A172 (cell line): ENCODE results near the gene SEMG2. TPM values are rescaled to one million over a fixed set of nuclear protein-coding genes. Genes with fewer than 3 reads are reported as not detected.

Source experiments
- DNase-seq: peaks from one replicate; pipeline ENCODE4 v3.0.0-alpha.2; 2015; ENCODE audit warnings: low spot score
- total RNA-seq: library from RNA; depleted of rRNA; stranded (reverse); fragments of >200 nt; shearing (Covaris generic); gene quantifications from 2 replicates; pipeline ENCODE4 v1.2.3, GENCODE V29; 2014; rRNA removed

The SEMG2 gene
- total RNA-seq: not detected in 2 replicates

- DNase-seq: no peak
Measured at GRCh38 chr20:45221076-45221475, at the start of gene SEMG2. SEMG2 (plus strand) TSS chr20:45221373; CDS start chr20:45221390, 17 bp downstream.

GRCh38 chr20:45173522-45173921 lies 47.7 kb upstream of the SEMG2 start:
- no peak for DNase-seq

GRCh38 chr20:45174434-45175364 lies 46.5 kb upstream of the SEMG2 start, which contains the start of gene PI3:
PI3 (plus strand) TSS chr20:45174902; CDS start chr20:45174923, 21 bp downstream.
- DNase-seq: peak; percentile 76

- DNase-seq: no peak
Measured at GRCh38 chr20:45176526-45177267, 44.5 kb upstream of the SEMG2 start.

- DNase-seq: no peak
Measured at GRCh38 chr20:45179166-45179565, 42.0 kb upstream of the SEMG2 start.

- peak; percentile 62 for DNase-seq
Measured at GRCh38 chr20:45181639-45182038, 39.5 kb upstream of the SEMG2 start.

GRCh38 chr20:45183084-45183483 lies 38.1 kb upstream of the SEMG2 start:
- no peak for DNase-seq

GRCh38 chr20:45187693-45188092 lies 33.5 kb upstream of the SEMG2 start:
- DNase-seq: no peak

- DNase-seq: no peak
Measured at GRCh38 chr20:45189067-45189609, 32.0 kb upstream of the SEMG2 start.

GRCh38 chr20:45189861-45190260 lies 31.3 kb upstream of the SEMG2 start:
- DNase-seq: no peak

- no peak for DNase-seq
Measured at GRCh38 chr20:45191926-45192325, 29.2 kb upstream of the SEMG2 start.

- no peak for DNase-seq
Measured at GRCh38 chr20:45193331-45193730, 27.8 kb upstream of the SEMG2 start.

- DNase-seq: no peak
Measured at GRCh38 chr20:45206725-45207124, 14.4 kb upstream of the SEMG2 start, which contains the start of gene SEMG1. SEMG1 (plus strand) TSS chr20:45207033; CDS start chr20:45207054, 21 bp downstream.

- no peak for DNase-seq
Measured at GRCh38 chr20:45209924-45210323, 11.2 kb upstream of the SEMG2 start.

GRCh38 chr20:45211569-45212474 lies 9.4 kb upstream of the SEMG2 start:
- DNase-seq: no peak

GRCh38 chr20:45212836-45213235 lies 8.3 kb upstream of the SEMG2 start:
- no peak for DNase-seq

- no peak for DNase-seq
Measured at GRCh38 chr20:45218124-45218523, 3.0 kb upstream of the SEMG2 start.

GRCh38 chr20:45218636-45219035 lies 2.5 kb upstream of the SEMG2 start:
- no peak for DNase-seq

GRCh38 chr20:45223136-45223535 lies 2.0 kb downstream of the SEMG2 start:
- no peak for DNase-seq

GRCh38 chr20:45226287-45226686 lies 5.1 kb downstream of the SEMG2 start:
- no peak for DNase-seq
